Smooth muscle cell (in vitro differentiated cells): ENCODE data around the gene TARDBP. TPM values are rescaled to one million over a fixed set of nuclear protein-coding genes. Genes with fewer than 3 reads are reported as not detected.
"Not testable (repeated sequence)": the region's sequence is repeated elsewhere in the genome, so short reads cannot be mapped to it uniquely, and the experiment has no call there.

Experiments used
- DNase-seq: peaks from one replicate; lab custom pipeline; 2025; ENCODE audit not compliant: unreplicated experiment; lab: John Stamatoyannopoulos, UW
- H2AFZ ChIP-seq: fragments of 200-600 bp; sonication (generic); 2 replicates; pipeline ENCODE4 v1.6.0; 2016; ENCODE audit warnings: antibody characterized with exemption, low read depth, mild to moderate bottlenecking
- H3F3A ChIP-seq: fragments of 200-600 bp; sonication (generic); 2 replicates; pipeline ENCODE4 v1.6.0; 2017; ENCODE audit warnings: antibody characterized with exemption, low read depth
- H3K27ac ChIP-seq: fragments of 200-600 bp; sonication (generic); 2 replicates; pipeline ENCODE4 v1.5.1; 2016; ENCODE audit warnings: low read depth, mild to moderate bottlenecking
- H3K27me3 ChIP-seq: fragments of 200-600 bp; sonication (generic); 2 replicates; pipeline ENCODE4 v1.6.1; 2016; ENCODE audit warnings: low read depth, mild to moderate bottlenecking
- H3K36me3 ChIP-seq: fragments of 200-600 bp; sonication (generic); 2 replicates; pipeline ENCODE4 v1.5.1; 2016; ENCODE audit warnings: low read depth
- H3K4me1 ChIP-seq: fragments of 200-600 bp; sonication (generic); 2 replicates; pipeline ENCODE4 v1.5.1; 2016; ENCODE audit warnings: low read depth
- H3K4me2 ChIP-seq: fragments of 200-600 bp; sonication (generic); 2 replicates; pipeline ENCODE4 v1.6.0; 2016; ENCODE audit warnings: mild to moderate bottlenecking
- H3K4me3 ChIP-seq: fragments of 200-600 bp; sonication (generic); 2 replicates; pipeline ENCODE4 v1.5.1; 2016; ENCODE audit warnings: mild to moderate bottlenecking
- H3K79me2 ChIP-seq: fragments of 200-600 bp; sonication (generic); 2 replicates; pipeline ENCODE4 v1.6.0; 2016; ENCODE audit warnings: low read depth, mild to moderate bottlenecking
- H3K9ac ChIP-seq: fragments of 200-600 bp; sonication (generic); 2 replicates; pipeline ENCODE4 v1.6.0; 2016; ENCODE audit warnings: low read depth
- H3K9me3 ChIP-seq: fragments of 200-600 bp; sonication (generic); replicated peaks from 2 replicates; pipeline ENCODE4 v1.5.1; 2016; ENCODE audit warnings: low read depth
- H4K20me1 ChIP-seq: fragments of 200-600 bp; sonication (generic); 2 replicates; pipeline ENCODE4 v1.6.0; 2016; ENCODE audit warnings: low read depth
- WGBS: methylation state at CpG from one replicate; pipeline ENCODE4 v1.1.7; 2016; ENCODE audit warnings: low lambda C conversion rate; 5-methylcytosine and 5-hydroxymethylcytosine counted together
- polyA plus RNA-seq: library from polyadenylated mRNA; unstranded; fragments of >200 nt; fragmentation: Nextera tagmentation; extraction: Ambion mirVana; gene quantifications from 2 replicates; pipeline ENCODE4 v1.2.1, GENCODE V29; 2016
- total RNA-seq: library from RNA; depleted of rRNA; stranded (reverse); fragments of >200 nt; gene quantifications from 2 replicates; pipeline ENCODE4 v1.2.3, GENCODE V29; 2014
- TF ChIP-seq, protein P1 (sequence below): fragments of 200-600 bp; sonication (generic); IDR thresholded peaks from 2 replicates; pipeline ENCODE4 v1.5.1; 2017; ENCODE audit warnings: borderline replicate concordance, mild to moderate bottlenecking, antibody characterized with exemption; ENCODE audit not compliant: insufficient read depth, poor library complexity, severe bottlenecking

The TARDBP gene
- total and polyA plus RNA-seq, 2 experiments from 2014 or later, result 90.6 to 105 TPM

DNA sequence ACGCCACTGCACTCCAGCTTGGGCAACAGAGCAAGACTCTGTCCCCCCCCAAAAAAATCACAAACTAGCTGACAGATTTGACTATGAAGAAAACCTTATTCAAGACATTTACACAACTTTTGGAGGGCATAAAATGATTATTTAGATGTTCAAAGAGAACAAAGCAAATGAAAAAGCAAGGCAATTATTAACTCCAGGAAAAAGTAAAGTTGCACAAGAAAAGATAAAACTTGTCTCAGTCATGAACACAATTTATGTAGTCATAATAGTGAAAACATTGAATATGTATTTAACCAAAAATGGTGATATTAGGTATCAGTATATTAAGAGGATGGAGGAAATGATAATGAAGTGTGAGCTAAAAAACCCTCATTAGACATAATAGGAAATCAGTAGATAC, 11.9 kb upstream of the TARDBP start:
- Histone ChIP-seq H3K4me2 (no peak overlapping the region), H4K20me1 (no peaks in the 10 kb centered on the region), H3K79me2 (no peaks in the 10 kb centered on the region), H3K27ac (no peak overlapping the region), H3K4me1 (no peaks in the 10 kb centered on the region), H3F3A (no peaks in the 10 kb centered on the region), H3K9ac (no peak overlapping the region), H2AFZ (no peak overlapping the region), H3K9me3 (no peaks in the 10 kb centered on the region), H3K4me3 (no peak overlapping the region), H3K36me3 (no peaks in the 10 kb centered on the region), H3K27me3 (no peaks in the 10 kb centered on the region)
- TF ChIP-seq, protein P1, sequence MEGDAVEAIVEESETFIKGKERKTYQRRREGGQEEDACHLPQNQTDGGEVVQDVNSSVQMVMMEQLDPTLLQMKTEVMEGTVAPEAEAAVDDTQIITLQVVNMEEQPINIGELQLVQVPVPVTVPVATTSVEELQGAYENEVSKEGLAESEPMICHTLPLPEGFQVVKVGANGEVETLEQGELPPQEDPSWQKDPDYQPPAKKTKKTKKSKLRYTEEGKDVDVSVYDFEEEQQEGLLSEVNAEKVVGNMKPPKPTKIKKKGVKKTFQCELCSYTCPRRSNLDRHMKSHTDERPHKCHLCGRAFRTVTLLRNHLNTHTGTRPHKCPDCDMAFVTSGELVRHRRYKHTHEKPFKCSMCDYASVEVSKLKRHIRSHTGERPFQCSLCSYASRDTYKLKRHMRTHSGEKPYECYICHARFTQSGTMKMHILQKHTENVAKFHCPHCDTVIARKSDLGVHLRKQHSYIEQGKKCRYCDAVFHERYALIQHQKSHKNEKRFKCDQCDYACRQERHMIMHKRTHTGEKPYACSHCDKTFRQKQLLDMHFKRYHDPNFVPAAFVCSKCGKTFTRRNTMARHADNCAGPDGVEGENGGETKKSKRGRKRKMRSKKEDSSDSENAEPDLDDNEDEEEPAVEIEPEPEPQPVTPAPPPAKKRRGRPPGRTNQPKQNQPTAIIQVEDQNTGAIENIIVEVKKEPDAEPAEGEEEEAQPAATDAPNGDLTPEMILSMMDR, result no peak
- 94% methylated on average over 1 of the region's 1 CpG for WGBS
- DNase-seq, result no peak

- 4% methylated on average over 11 of the region's 11 CpGs for WGBS
- peaks cover 50% of the 10 kb centered on the region for H3K79me2 ChIP-seq
- H2AFZ ChIP-seq, result no peak overlapping the region
These were observed 692 bp downstream of the TARDBP start for GRCh38 chr1:11013160-11013531.

DNA sequence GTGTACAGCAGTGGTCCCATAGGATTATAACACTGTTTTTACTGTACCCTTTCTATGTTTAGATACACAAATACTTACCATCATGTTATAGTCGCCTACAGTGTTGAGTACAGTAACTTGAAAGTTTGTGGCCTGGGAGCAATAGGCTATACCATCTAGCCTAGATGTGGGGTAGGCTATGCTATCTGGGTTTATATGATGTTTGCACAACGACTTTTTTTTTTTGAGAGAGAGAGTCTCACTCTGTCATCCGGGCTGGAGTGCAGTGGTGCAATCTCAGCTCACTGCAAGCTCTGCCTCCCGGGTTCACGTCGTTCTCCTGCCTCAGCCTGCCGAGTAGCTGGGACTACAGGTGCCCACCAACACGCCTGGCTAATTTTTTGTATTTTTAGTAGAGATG, 6.9 kb downstream of the TARDBP start:
- Histone ChIP-seq H3F3A (peaks cover 13% of the 10 kb centered on the region), H3K79me2 (peaks cover 45% of the 10 kb centered on the region), H4K20me1 (peaks cover 99% of the 10 kb centered on the region), H3K36me3 (peaks cover 48% of the 10 kb centered on the region)
- H2AFZ ChIP-seq, H3K4me3 ChIP-seq, H3K27ac ChIP-seq, H3K4me2 ChIP-seq, H3K27me3 ChIP-seq, H3K4me1 ChIP-seq, H3K9ac ChIP-seq, H3K9me3 ChIP-seq, DNase-seq: not testable (repeated sequence)
- WGBS, result 97% methylated on average over 8 of the region's 8 CpGs

More at GRCh38 chr1:11013160-11013531, 692 bp downstream of the TARDBP start:
- TF ChIP-seq, protein P1, result no peak
- Histone ChIP-seq H3K9ac (peak overlapping the region; percentile 100), H4K20me1 (peaks cover 56% of the 10 kb centered on the region), H3F3A (no peaks in the 10 kb centered on the region), H3K27me3 (no peaks in the 10 kb centered on the region), H3K4me2 (peak overlapping the region; percentile 89), H3K36me3 (peaks cover 14% of the 10 kb centered on the region), H3K9me3 (no peaks in the 10 kb centered on the region), H3K4me1 (peaks cover 15% of the 10 kb centered on the region), H3K27ac (peak overlapping the region; percentile 97), H3K4me3 (peak overlapping the region; percentile 90)
- no peak for DNase-seq

GRCh38 chr1:11019971-11020370, 7.5 kb downstream of the TARDBP start:
- Histone ChIP-seq H3K79me2 (peaks cover 39% of the 10 kb centered on the region), H4K20me1 (peaks cover 98% of the 10 kb centered on the region)

More at GRCh38 chr1:11019971-11020370, 7.5 kb downstream of the TARDBP start:
- no peak for DNase-seq
- no peak overlapping the region for H3K9ac ChIP-seq
- peaks cover 13% of the 10 kb centered on the region for H3F3A ChIP-seq
- no peaks in the 10 kb centered on the region for H3K9me3 ChIP-seq
- no peak overlapping the region for H3K4me3 ChIP-seq
- WGBS, result 97% methylated on average over 7 of the region's 7 CpGs
- TF ChIP-seq, protein P1, result no peak
- H3K27ac ChIP-seq, result no peak overlapping the region
- no peaks in the 10 kb centered on the region for H3K4me1 ChIP-seq
- no peak overlapping the region for H2AFZ ChIP-seq
- H3K27me3 ChIP-seq, result no peaks in the 10 kb centered on the region
- no peak overlapping the region for H3K4me2 ChIP-seq
- H3K36me3 ChIP-seq, result peaks cover 49% of the 10 kb centered on the region
